ENCODE data around the gene VDR.

GRCh38 chr12:47822863-47823262 is 81.9 kb downstream of the VDR start:
- TF ChIP-seq PAX5 (IDR thresholded peaks at IDR 0.05; ENCODE audit: insufficient read depth, low read length, severe bottlenecking), result no peak
- TF ChIP-seq POLR2A (IDR thresholded peaks at IDR 0.05; ENCODE audit: low read depth, low read length), result no peak
- no peak for TF ChIP-seq SPI1 (IDR thresholded peaks at IDR 0.05; ENCODE audit: low read depth, low read length)
